ENCODE data around the gene USP49.

Gene USP49

GRCh38 chr6:41909727-41910126, 14.6 kb upstream of the USP49 start:
- H3K4me3 ChIP-seq (ENCODE audit: low read depth in 1 of 2, low read length in 2 of 2): no peak overlapping the region
- H3K27ac ChIP-seq (ENCODE audit: low read length): no peak overlapping the region
- H3K4me1 ChIP-seq (ENCODE audit: insufficient read depth, low read length): no peaks in the 10 kb centered on the region
- peaks cover 83% of the 10 kb centered on the region for H3K36me3 ChIP-seq (ENCODE audit: insufficient read depth, low read length)
- ATAC-seq (ENCODE audit: insufficient read depth, low read depth) (no peak), DNase-seq (no peak)
- no peaks in the 10 kb centered on the region; the same call in 1 of the 2 replicates for H4K20me1 ChIP-seq (ENCODE audit: insufficient read depth, low read length)
- no peak overlapping the region for H3K4me2 ChIP-seq (ENCODE audit: insufficient read depth, low read length)
- H2AFZ ChIP-seq (ENCODE audit: low read depth, low read length): no peak overlapping the region
- TF ChIP-seq CTCF (IDR thresholded peaks at IDR 0.05; ENCODE audit: borderline replicate concordance, extremely low read depth, low read length, poor library complexity, severe bottlenecking): no peak
- no peak for TF ChIP-seq EZH2 (IDR thresholded peaks at IDR 0.05; ENCODE audit: borderline replicate concordance, low read depth, low read length, severe bottlenecking)
- no peak overlapping the region for H3K9ac ChIP-seq (ENCODE audit: low read depth, low read length)
- no peaks in the 10 kb centered on the region for H3K9me3 ChIP-seq (ENCODE audit: insufficient read depth, low read length, severe bottlenecking)
- peaks cover 35% of the 10 kb centered on the region for H3K79me2 ChIP-seq (ENCODE audit: insufficient read depth, low read length)
- no peaks in the 10 kb centered on the region for H3K27me3 ChIP-seq (ENCODE audit: insufficient read depth, low read length, poor library complexity)

GRCh38 chr6:41901882-41902519, 6.8 kb upstream of the USP49 start:
- Histone ChIP-seq H3K4me1 (ENCODE audit: insufficient read depth, low read length) (peaks cover 9% of the 10 kb centered on the region; the same call in 1 of the 2 replicates), H3K27me3 (ENCODE audit: insufficient read depth, low read length, poor library complexity) (no peaks in the 10 kb centered on the region), H3K79me2 (ENCODE audit: insufficient read depth, low read length) (0 out of 2 replicates have a peak, but pooled peaks cover 4% of the 10 kb centered on the region), H3K4me2 (ENCODE audit: insufficient read depth, low read length) (no peak overlapping the region), H3K27ac (ENCODE audit: low read length) (peak overlapping the region; percentile 42), H4K20me1 (ENCODE audit: insufficient read depth, low read length) (no peaks in the 10 kb centered on the region), H3K9ac (ENCODE audit: low read depth, low read length) (no peak overlapping the region), H3K4me3 (ENCODE audit: low read depth in 1 of 2, low read length in 2 of 2) (no peak overlapping the region), H3K9me3 (ENCODE audit: insufficient read depth, low read length, severe bottlenecking) (no peaks in the 10 kb centered on the region), H3K36me3 (ENCODE audit: insufficient read depth, low read length) (peaks cover 33% of the 10 kb centered on the region), H2AFZ (ENCODE audit: low read depth, low read length) (no peak overlapping the region)
- DNase-seq (peak; percentile 71), ATAC-seq (ENCODE audit: insufficient read depth, low read depth) (peak; percentile 85)
- TF ChIP-seq CTCF (IDR thresholded peaks at IDR 0.05; ENCODE audit: borderline replicate concordance, extremely low read depth, low read length, poor library complexity, severe bottlenecking) (peak; percentile 71), EZH2 (IDR thresholded peaks at IDR 0.05; ENCODE audit: borderline replicate concordance, low read depth, low read length, severe bottlenecking) (no peak)

DNA sequence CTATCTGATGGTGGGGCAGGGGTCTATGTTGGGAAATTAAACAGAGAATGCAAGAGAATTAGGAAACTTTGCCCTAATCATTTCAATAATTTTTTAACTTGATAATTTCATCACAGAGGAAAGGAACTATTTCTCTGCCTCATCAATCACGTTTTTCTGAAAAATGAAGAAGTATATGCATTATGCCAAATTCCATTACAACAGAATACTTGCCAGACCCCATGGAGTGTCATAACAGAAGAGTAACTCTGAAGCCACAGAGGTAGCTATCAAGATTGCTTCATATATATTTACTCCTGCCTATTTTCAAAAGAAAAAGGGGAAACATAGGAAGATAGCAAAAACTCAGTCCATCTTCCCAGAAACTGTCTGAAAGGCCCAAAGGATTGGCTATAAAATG, 5.7 kb upstream of the USP49 start:
- H3K4me1 ChIP-seq (ENCODE audit: insufficient read depth, low read length): peaks cover 20% of the 10 kb centered on the region
- no peaks in the 10 kb centered on the region for H4K20me1 ChIP-seq (ENCODE audit: insufficient read depth, low read length)
- DNase-seq (no peak), ATAC-seq (ENCODE audit: insufficient read depth, low read depth) (no peak)
- H3K36me3 ChIP-seq (ENCODE audit: insufficient read depth, low read length): peaks cover 21% of the 10 kb centered on the region
- H2AFZ ChIP-seq (ENCODE audit: low read depth, low read length): no peak overlapping the region
- H3K9ac ChIP-seq (ENCODE audit: low read depth, low read length): no peak overlapping the region
- no peaks in the 10 kb centered on the region for H3K27me3 ChIP-seq (ENCODE audit: insufficient read depth, low read length, poor library complexity)
- H3K9me3 ChIP-seq (ENCODE audit: insufficient read depth, low read length, severe bottlenecking): no peaks in the 10 kb centered on the region
- H3K27ac ChIP-seq (ENCODE audit: low read length): no peak overlapping the region
- no peak overlapping the region for H3K4me2 ChIP-seq (ENCODE audit: insufficient read depth, low read length)
- TF ChIP-seq EZH2 (IDR thresholded peaks at IDR 0.05; ENCODE audit: borderline replicate concordance, low read depth, low read length, severe bottlenecking) (no peak), CTCF (IDR thresholded peaks at IDR 0.05; ENCODE audit: borderline replicate concordance, extremely low read depth, low read length, poor library complexity, severe bottlenecking) (no peak)
- peaks cover 6% of the 10 kb centered on the region; the same call in 1 of the 2 replicates for H3K79me2 ChIP-seq (ENCODE audit: insufficient read depth, low read length)
- no peak overlapping the region for H3K4me3 ChIP-seq (ENCODE audit: low read depth in 1 of 2, low read length in 2 of 2)

Measured in DND-41 (cell line).